ENCODE results near the gene FMN1. TPM values are rescaled to one million over a fixed set of nuclear protein-coding genes. Genes with fewer than 3 reads are reported as not detected.

The FMN1 gene
- total and polyA plus RNA-seq, 7 donors, result 3.0 to 19.9 (median 6.7) TPM

- Histone ChIP-seq H3K36me3 (no peaks in the 10 kb centered on the region), H3K4me3 (no peak overlapping the region), H3K4me1 (peaks cover 0 to 54% (median 38%) of the 10 kb centered on the region in 4 donors), H3K27ac (peak overlapping the region in 2 of 4 donors; percentile 64 to 66), H3K27me3 (no peaks in the 10 kb centered on the region), H3K9me3 (no peaks in the 10 kb centered on the region)
- 64 to 71% methylated on average over 3 of the region's 3 CpGs for WGBS, 2 donors
- intact Hi-C loops (cut with DNase I), result no loop called here
- DNase-seq, result no peak
- no peak for TF ChIP-seq POLR2A (IDR thresholded peaks at IDR 0.05)
- TF ChIP-seq CTCF (IDR thresholded peaks at IDR 0.05), result no peak
- TF ChIP-seq POLR2AphosphoS5 (IDR thresholded peaks at IDR 0.05), result no peak
- no peak for TF ChIP-seq EP300 (IDR thresholded peaks at IDR 0.05)
Measured at GRCh38 chr15:32877252-32878019, 317.1 kb downstream of the FMN1 start.

- H3K27me3 ChIP-seq, result no peaks in the 10 kb centered on the region
- TF ChIP-seq EP300 (IDR thresholded peaks at IDR 0.05), result peak in 2 of 4 donors; percentile 25 to 69
- no peak for TF ChIP-seq POLR2A (IDR thresholded peaks at IDR 0.05)
- peak in 3 of 4 donors; percentile 45 to 58 (median 54) for TF ChIP-seq POLR2AphosphoS5 (IDR thresholded peaks at IDR 0.05)
- intact Hi-C loops (cut with DNase I), result loop anchor here (5.0 kb wide), 1 partner anchor 99 kb away; no protein-coding TSS in a partner anchor
- WGBS, 2 donors, result 77 to 86% methylated on average over 15 of the region's 15 CpGs
- H3K4me3 ChIP-seq, result no peak overlapping the region
- no peaks in the 10 kb centered on the region for H3K9me3 ChIP-seq
- H3K36me3 ChIP-seq, result no peaks in the 10 kb centered on the region
- peaks cover 0 to 56% (median 30%) of the 10 kb centered on the region in 4 donors for H3K4me1 ChIP-seq
- peak; percentile 71 for DNase-seq
- H3K27ac ChIP-seq, result peak overlapping the region; percentile 62 to 87 (median 76)
Measured at GRCh38 chr15:32873284-32874114, 321.0 kb downstream of the FMN1 start.

DNA sequence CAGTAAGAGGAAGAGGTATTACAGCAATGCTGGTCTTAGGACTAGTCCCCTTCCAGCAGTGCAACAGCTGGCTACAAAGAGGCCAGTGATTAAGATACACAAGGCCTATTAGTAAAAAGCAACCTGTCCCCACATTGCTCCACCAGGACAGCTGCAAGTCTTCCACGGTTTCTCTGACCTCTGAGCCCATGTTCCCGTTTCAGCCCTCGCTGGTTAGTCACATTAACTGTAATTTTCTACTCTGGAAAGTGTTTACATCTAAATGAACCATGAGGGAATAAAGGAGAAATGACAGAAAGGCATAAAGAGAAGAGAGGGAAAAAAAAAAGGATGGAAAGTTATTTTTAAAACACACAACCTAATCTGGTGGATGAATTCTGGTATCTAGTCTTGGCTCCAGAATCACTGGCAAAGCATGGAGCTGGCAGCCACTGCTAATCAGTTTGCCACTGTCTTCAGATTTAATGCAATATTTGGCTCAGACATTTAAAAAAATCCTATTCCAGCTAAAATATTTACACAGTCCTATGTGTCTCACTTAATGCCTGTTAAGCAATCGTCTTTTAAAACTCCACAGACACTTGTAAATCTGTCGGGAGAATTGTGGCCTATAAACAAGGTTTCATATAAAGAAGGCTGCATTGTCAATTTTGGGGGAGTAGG is 321.8 kb downstream of the FMN1 start:
- H3K36me3 ChIP-seq, result no peaks in the 10 kb centered on the region
- peak overlapping the region; percentile 62 to 87 (median 76) for H3K27ac ChIP-seq
- no peak overlapping the region for H3K4me3 ChIP-seq
- no peaks in the 10 kb centered on the region for H3K27me3 ChIP-seq
- TF ChIP-seq CTCF (IDR thresholded peaks at IDR 0.05) (no peak), POLR2AphosphoS5 (IDR thresholded peaks at IDR 0.05) (peak; percentile 62 to 78 (median 71)), EP300 (IDR thresholded peaks at IDR 0.05) (peak in 3 of 4 donors; percentile 28 to 58 (median 32)), POLR2A (IDR thresholded peaks at IDR 0.05) (no peak)
- intact Hi-C loops (cut with DNase I), result loop anchor here (5.0 kb wide), 1 partner anchor 100 kb away; no protein-coding TSS in a partner anchor
- peak; percentile 93 for DNase-seq
- peaks cover 0 to 49% (median 27%) of the 10 kb centered on the region in 4 donors for H3K4me1 ChIP-seq
- 70 to 82% methylated on average over 5 of the region's 5 CpGs for WGBS, 2 donors
- H3K9me3 ChIP-seq, result no peaks in the 10 kb centered on the region

GRCh38 chr15:32871883-32872282 is 322.6 kb downstream of the FMN1 start:
- WGBS, 2 donors, result 83 to 87% methylated on average over 2 of the region's 2 CpGs
- H3K27ac ChIP-seq, result peak overlapping the region; percentile 6 to 87 (median 76)
- peaks cover 0 to 48% (median 30%) of the 10 kb centered on the region in 4 donors for H3K4me1 ChIP-seq
- H3K4me3 ChIP-seq, result no peak overlapping the region
- intact Hi-C loops (cut with DNase I), result loop anchor here (5.0 kb wide), 1 partner anchor 100 kb away; no protein-coding TSS in a partner anchor
- no peaks in the 10 kb centered on the region for H3K36me3 ChIP-seq
- no peaks in the 10 kb centered on the region for H3K9me3 ChIP-seq
- TF ChIP-seq POLR2A (IDR thresholded peaks at IDR 0.05), result no peak
- no peak for TF ChIP-seq POLR2AphosphoS5 (IDR thresholded peaks at IDR 0.05)
- TF ChIP-seq EP300 (IDR thresholded peaks at IDR 0.05), result no peak
- TF ChIP-seq CTCF (IDR thresholded peaks at IDR 0.05), result no peak
- H3K27me3 ChIP-seq, result no peaks in the 10 kb centered on the region
- no peak for DNase-seq
